ENCODE results near the gene PCBP3.
A peak's percentile ranks its signal among the peaks of the same experiment; 100 is the strongest.

Gene PCBP3

GRCh38 chr21:45816794-45817193 is 173.3 kb downstream of the PCBP3 start:
- DNase-seq = no peak

GRCh38 chr21:45817345-45817744 is 173.8 kb downstream of the PCBP3 start:
- DNase-seq = no peak

GRCh38 chr21:45818276-45818903 is 174.9 kb downstream of the PCBP3 start:
- no peak for DNase-seq

- DNase-seq = peak; percentile 10
Measured at GRCh38 chr21:45818904-45819285, 175.4 kb downstream of the PCBP3 start.

- DNase-seq = no peak
Measured at GRCh38 chr21:45819478-45820170, 176.1 kb downstream of the PCBP3 start.

GRCh38 chr21:45820171-45821091 is 176.9 kb downstream of the PCBP3 start:
- peak; percentile 76 for DNase-seq

- no peak for DNase-seq
Measured at GRCh38 chr21:45821315-45821962, 177.9 kb downstream of the PCBP3 start.

GRCh38 chr21:45821998-45822397 is 178.5 kb downstream of the PCBP3 start:
- no peak for DNase-seq

- no peak for DNase-seq
Measured at GRCh38 chr21:45822429-45823099, 179.0 kb downstream of the PCBP3 start.

GRCh38 chr21:45823100-45823681 is 179.7 kb downstream of the PCBP3 start:
- no peak for DNase-seq

GRCh38 chr21:45824546-45825215 is 181.2 kb downstream of the PCBP3 start:
- no peak for DNase-seq

GRCh38 chr21:45825219-45825618 is 181.7 kb downstream of the PCBP3 start:
- no peak for DNase-seq

- no peak for DNase-seq
Measured at GRCh38 chr21:45826676-45827301, 183.3 kb downstream of the PCBP3 start.

GRCh38 chr21:45827302-45827692 is 183.8 kb downstream of the PCBP3 start:
- DNase-seq = no peak

GRCh38 chr21:45827881-45828579 is 184.5 kb downstream of the PCBP3 start:
- DNase-seq = no peak

GRCh38 chr21:45828580-45829570 is 185.3 kb downstream of the PCBP3 start:
- no peak for DNase-seq

GRCh38 chr21:45829668-45830067 is 186.1 kb downstream of the PCBP3 start:
- no peak for DNase-seq

GRCh38 chr21:45830221-45830640 is 186.7 kb downstream of the PCBP3 start:
- no peak for DNase-seq

- no peak for DNase-seq
Measured at GRCh38 chr21:45830720-45831366, 187.3 kb downstream of the PCBP3 start.
